Measurements from ENCODE around the gene VMP1.

DNA sequence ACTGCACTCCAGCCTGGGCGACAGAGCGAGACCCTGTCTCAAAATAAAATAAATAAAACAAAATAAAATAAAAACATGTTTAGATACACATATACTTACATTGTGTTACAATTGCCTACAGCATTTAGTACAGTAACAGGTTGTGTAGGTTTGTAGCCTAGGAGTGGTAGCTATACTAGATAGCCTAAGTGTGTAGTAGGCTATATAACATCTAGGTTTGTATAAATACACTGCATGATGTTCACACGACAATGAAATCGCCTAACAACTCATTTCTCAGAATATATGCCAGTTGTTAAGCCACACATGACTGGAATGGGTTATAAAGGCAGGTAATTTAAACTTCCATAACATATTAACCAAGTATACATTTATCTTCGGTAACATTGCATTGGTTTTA, 94.7 kb downstream of the VMP1 start:
- TF ChIP-seq, protein P1, sequence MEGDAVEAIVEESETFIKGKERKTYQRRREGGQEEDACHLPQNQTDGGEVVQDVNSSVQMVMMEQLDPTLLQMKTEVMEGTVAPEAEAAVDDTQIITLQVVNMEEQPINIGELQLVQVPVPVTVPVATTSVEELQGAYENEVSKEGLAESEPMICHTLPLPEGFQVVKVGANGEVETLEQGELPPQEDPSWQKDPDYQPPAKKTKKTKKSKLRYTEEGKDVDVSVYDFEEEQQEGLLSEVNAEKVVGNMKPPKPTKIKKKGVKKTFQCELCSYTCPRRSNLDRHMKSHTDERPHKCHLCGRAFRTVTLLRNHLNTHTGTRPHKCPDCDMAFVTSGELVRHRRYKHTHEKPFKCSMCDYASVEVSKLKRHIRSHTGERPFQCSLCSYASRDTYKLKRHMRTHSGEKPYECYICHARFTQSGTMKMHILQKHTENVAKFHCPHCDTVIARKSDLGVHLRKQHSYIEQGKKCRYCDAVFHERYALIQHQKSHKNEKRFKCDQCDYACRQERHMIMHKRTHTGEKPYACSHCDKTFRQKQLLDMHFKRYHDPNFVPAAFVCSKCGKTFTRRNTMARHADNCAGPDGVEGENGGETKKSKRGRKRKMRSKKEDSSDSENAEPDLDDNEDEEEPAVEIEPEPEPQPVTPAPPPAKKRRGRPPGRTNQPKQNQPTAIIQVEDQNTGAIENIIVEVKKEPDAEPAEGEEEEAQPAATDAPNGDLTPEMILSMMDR (IDR thresholded peaks at IDR 0.05): no peak
- TF ChIP-seq JUN (IDR thresholded peaks at IDR 0.05) (no peak), CEBPB (IDR thresholded peaks at IDR 0.05) (no peak), EP300 (IDR thresholded peaks at IDR 0.05) (no peak)
- TF ChIP-seq, protein P2, sequence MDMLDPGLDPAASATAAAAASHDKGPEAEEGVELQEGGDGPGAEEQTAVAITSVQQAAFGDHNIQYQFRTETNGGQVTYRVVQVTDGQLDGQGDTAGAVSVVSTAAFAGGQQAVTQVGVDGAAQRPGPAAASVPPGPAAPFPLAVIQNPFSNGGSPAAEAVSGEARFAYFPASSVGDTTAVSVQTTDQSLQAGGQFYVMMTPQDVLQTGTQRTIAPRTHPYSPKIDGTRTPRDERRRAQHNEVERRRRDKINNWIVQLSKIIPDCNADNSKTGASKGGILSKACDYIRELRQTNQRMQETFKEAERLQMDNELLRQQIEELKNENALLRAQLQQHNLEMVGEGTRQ (IDR thresholded peaks at IDR 0.05): no peak
- TF ChIP-seq, protein P3, sequence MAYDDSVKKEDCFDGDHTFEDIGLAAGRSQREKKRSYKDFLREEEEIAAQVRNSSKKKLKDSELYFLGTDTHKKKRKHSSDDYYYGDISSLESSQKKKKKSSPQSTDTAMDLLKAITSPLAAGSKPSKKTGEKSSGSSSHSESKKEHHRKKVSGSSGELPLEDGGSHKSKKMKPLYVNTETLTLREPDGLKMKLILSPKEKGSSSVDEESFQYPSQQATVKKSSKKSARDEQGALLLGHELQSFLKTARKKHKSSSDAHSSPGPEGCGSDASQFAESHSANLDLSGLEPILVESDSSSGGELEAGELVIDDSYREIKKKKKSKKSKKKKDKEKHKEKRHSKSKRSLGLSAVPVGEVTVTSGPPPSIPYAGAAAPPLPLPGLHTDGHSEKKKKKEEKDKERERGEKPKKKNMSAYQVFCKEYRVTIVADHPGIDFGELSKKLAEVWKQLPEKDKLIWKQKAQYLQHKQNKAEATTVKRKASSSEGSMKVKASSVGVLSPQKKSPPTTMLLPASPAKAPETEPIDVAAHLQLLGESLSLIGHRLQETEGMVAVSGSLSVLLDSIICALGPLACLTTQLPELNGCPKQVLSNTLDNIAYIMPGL (CRISPR knock-in tag; IDR thresholded peaks at IDR 0.05; ENCODE audit: borderline replicate concordance): no peak
